GM15510 (cell line): ENCODE measurements around the gene SYT6.

Experiments used
- POLR2A ChIP-seq: IDR thresholded peaks from 3 replicates; pipeline ENCODE4 v1.6.1; 2011; ENCODE audit warnings: borderline replicate concordance; ENCODE audit not compliant: insufficient read length; ENCODE audit errors: extremely low read depth

SYT6 gene

DNA sequence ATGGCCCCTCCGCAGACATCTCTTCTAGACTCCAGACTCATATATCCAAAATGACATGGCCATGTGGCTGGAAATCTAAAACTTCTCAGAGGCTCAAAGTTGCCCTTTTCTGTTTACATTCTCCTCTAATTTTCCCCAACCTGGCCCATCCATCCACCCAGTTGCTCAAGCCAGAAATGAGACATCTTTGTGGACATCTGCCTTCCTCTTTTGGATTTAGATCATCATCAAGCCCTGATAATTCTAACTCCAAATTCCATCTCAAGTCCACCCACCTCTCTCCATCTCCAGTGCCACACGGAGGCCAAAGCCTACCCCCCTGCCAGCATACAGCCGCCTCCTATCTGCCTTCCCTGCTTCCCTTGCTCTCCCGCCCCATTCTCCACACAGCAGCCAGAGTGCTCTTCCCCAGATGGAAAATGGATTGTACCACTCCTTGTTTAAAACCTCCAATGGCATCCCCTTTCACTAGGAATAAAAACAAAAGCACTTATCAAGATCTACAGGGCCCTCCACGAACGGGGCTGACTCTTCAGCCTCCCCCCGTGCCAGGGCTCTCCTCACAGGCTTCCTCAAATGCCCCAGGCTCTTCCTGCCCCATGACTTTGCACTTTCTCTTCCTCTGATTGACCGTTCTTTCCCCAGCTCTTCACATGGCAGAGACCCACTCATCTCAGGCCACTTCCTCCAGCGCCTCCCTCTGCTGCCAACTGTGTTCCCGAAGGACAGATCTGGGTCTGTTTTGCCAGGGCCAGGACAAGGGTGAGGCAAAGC is 40.1 kb downstream of the SYT6 start:
- TF ChIP-seq POLR2A = no peak

DNA sequence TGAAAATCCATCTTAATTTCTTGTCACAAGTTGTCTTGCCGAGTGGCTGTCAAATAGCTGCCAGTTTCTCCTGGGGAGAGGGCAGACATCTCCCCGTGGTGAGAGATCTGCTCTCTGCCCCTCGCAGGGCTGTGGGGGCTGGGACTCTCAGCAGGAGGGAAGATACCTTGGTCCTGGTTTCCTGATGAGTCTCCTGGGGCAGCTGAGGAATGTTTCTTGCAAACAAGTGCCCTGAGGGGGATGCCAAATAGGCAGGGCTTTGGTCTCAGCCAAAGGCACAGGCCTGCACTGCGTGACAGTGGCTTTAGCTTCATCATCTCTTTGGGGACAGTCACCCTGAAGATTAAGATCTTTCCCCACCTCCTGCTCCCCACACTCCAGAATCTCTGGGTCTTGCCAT is 40.9 kb downstream of the SYT6 start:
- TF ChIP-seq POLR2A = no peak

DNA sequence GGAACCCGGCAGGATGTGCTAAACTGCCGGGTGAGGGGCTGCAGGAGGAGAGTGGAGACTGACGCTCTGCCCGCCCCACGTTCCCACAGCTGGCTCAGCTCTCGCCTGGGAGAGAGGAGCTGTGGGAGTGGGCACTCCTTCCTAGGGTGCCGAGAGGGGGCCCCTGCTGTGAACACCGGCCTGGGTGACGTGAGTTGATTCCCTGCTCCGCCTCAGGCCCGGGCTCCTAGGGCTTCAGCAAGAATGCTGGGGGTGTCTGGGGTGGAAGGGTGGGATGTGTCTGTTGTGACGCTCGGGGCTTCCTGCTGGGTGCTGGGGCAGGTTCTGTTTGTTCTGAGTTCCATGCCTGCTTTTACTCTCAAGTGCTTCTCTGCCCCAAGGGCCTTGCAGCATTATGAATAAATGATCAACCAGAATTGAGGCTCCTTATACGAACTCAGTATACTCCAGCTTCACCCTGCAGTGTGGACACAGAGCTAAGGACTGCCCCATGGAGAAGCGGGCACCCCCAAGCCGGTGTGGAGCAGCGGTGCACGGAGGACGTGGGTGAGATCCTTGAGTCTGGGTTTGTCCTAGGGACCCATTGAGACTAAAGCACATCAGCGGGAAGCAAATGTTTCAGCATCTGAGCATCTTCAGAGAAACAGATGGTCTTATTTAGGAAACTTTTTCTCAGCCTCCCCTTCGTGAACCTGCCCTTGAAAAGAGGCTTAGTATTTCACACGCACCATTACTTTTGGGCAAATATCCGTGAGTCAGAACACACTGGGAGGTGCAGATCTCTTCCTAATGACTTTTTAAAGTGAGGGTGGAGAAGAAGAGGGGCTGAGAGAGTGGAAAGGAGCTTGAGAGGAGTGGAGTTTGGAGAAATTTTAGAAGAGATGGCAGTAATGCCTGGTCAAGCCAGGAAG is 41.7 kb downstream of the SYT6 start:
- TF ChIP-seq POLR2A = no peak

DNA sequence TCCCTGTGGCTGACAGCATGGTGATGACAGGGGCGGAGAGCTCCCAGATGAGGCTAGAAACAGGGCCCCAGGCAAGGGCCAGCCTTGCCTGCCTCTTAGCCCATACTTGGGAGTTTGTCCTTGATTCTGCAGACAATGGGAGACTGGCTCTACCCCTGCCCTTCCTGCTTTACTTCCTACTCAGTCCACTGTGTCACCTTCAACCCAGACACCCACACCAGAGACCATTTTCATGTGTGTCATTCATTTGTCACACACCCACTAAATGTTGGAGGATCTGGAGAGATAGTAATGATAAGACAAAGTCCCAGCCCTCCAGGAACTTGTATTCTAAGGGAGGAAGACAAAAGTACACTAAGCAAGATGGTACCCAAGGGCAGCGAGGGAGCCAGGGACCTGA is 43.7 kb downstream of the SYT6 start:
- no peak for TF ChIP-seq POLR2A

- TF ChIP-seq POLR2A = no peak
Observed at GRCh38 chr1:114108751-114109255, 44.9 kb downstream of the SYT6 start.

DNA sequence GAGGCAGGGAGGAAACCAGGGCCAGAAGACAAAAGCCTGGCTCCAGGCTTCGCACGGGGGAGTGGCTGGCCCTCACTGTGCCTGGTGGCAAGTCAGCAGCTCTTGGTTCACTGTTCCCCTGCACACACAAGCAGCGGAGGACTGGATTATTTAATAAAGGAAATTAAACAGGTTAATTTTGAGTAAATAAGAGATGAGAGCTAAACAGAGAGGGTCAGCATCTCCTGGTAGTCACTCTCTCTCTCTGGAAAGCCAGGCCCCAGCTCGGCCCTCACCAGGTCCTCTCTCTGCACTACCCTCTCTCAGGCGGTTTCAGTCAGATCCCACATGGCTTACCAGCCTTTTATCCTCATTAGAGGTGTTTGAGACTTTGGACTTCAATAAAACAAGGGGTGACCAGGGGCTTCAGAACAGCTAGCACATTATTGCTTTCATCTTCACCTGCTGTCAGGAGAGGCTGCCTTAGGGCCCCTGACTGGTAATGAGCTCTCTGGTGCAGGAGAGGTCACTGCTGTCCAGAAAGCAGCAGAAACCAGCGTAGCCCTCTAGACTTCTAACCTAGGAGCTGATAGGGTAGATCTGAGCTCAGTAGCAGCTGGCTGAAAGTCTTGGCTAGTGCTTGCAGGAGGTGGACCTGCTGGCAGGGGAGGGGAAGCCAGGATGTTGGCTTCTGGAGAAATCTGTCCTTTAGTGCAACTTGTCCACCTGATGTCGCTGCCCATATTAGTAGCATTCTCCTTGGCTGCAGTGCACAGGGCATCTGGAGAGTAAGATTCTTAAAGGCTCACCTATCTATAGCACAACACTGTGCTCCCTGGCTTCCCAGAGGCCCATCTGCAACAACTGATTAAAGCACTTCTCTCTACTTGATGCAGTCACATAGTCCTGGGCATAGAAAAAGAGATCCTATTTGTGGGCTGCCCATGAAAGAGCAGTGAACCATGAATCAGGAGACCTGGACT is 45.9 kb downstream of the SYT6 start:
- TF ChIP-seq POLR2A = no peak

- TF ChIP-seq POLR2A = no peak
Observed at GRCh38 chr1:114105421-114105979, 48.2 kb downstream of the SYT6 start.

DNA sequence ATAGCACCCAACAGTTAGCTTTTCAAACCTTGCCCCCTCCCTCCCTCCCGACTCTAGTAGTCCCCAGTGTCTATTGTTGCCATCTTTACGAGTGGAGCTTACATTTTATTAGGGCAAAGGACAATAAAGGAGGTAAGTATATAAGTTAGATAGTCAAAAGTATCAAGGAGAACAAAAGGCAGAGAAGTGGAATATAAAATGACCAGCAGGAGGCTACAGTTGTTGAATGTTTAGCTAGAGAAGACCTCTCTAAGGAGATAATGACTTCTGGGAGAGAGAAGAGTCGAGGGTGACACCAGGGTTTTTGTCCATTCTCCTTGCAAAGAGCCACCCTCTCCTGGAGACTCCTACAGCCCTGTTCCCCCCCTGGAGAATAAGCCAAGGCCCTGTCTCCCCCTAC is 48.7 kb downstream of the SYT6 start:
- TF ChIP-seq POLR2A = no peak

GRCh38 chr1:114103992-114104391 is 49.7 kb downstream of the SYT6 start:
- no peak for TF ChIP-seq POLR2A

- TF ChIP-seq POLR2A = no peak
Observed at GRCh38 chr1:114102136-114102535, 51.5 kb downstream of the SYT6 start.

DNA sequence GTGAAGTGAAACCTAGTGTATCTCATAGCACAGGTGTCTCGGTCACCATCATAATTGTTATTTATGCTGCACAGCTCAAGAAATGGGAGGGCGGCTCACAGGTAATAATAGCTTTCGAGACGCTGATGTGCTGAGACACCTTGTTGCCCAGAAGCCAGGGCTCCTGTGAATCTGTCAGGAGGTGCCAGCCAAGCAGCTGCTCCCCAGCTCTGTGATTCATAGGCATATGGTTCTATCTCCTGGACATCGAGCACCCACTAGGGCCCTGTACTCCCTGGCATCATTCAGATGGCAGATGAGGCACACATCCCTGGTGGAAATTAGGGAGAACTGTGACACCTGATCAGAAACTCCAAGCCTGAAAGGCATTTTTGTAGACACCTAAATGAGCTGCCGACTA is 53.5 kb downstream of the SYT6 start:
- no peak for TF ChIP-seq POLR2A

GRCh38 chr1:114099268-114099667 is 54.4 kb downstream of the SYT6 start:
- TF ChIP-seq POLR2A = no peak

DNA sequence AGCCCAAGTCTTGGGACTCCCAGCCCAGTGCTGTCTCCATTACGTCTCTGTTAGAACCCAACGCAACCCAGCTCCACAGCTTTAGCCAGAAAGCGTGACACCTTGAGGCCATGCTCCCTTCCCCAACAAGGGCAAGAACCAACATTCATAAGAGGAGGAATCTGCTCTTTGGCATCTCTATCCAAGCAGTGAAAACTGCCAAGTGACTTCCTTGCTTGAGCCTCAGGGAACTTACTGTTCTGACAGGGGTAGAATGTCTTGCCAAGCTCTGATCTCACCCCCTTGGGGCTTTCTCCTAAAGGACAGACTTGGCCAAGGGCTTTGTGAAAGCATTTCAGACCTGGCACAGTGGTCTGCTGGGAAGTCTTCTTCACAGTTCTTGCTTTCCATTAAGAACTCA is 56.6 kb downstream of the SYT6 start:
- TF ChIP-seq POLR2A = no peak

DNA sequence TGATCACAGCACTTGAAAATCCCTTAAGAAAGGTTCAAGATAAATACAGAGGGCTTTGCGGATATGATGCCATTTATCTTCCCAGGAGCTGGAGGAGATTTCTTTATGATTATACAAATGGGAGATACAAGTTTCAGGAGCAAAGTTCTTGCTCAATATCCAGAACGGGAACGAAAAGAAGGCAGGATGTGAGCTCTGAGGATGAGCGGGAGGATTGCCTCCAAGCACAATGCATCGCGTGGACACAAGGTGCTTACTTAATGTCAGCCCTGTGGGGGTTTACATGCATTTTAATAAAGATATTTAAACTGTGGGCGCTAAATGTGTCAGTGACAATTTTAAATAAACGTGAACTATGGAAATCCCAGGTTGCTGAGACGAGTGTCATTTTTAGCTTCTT is 59.0 kb downstream of the SYT6 start:
- TF ChIP-seq POLR2A = no peak
